HuH-7 (cell line): ENCODE data around the gene TNS2.
A peak's percentile ranks its signal among the peaks of the same experiment; 100 is the strongest.
"Not testable (repeated sequence)": the region's sequence is repeated elsewhere in the genome, so short reads cannot be mapped to it uniquely, and the experiment has no call there.

Source experiments
- DNase-seq: peaks from one replicate; pipeline ENCODE4 v3.0.0; 2011; ENCODE audit warnings: low spot score

TNS2 gene

GRCh38 chr12:53094796-53095595, 45.1 kb downstream of the TNS2 start:
- DNase-seq = not testable (repeated sequence)

DNA sequence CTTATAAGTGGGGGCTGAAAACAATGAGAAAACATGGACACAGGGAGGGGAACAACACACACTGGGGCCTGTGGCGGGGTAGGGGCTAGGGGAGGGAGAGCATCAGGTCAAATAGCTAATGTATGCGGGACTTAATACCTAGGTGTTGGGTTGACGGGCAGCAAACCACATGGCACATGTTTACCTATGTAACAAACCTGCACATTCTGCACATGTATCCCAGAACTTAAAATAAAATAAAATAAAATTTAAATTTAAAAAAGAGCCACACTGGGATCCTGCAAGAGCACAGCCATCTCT, 45.7 kb downstream of the TNS2 start:
- not testable (repeated sequence) for DNase-seq

GRCh38 chr12:53096089-53096741, 46.4 kb downstream of the TNS2 start:
- no peak for DNase-seq

- DNase-seq = no peak
Observed at GRCh38 chr12:53096759-53097158, 46.9 kb downstream of the TNS2 start.

DNA sequence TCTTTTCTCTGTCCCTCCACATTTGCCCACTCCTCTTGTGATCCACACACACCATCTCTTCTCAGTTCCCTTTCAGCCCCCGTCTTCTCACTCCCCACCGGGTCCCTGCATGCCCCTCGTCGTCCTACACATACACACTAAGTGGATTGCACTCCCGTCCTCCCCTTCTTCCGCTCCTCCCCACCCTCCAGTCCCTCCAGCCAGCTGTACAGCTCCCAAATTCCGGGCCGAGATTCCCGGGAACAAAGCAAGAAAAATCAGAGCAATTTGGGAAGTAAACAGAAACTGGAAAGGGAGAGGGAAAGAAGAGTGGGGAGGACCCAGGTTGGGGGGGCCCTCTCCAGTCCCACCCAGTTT, 47.3 kb downstream of the TNS2 start:
- DNase-seq = no peak

- peak; percentile 73 for DNase-seq
Observed at GRCh38 chr12:53097564-53098353, 47.9 kb downstream of the TNS2 start, which contains the start of gene IGFBP6. TSS of gene IGFBP6 (plus strand) at chr12:53097667. CDS start at chr12:53097718, 51 bp downstream.

DNA sequence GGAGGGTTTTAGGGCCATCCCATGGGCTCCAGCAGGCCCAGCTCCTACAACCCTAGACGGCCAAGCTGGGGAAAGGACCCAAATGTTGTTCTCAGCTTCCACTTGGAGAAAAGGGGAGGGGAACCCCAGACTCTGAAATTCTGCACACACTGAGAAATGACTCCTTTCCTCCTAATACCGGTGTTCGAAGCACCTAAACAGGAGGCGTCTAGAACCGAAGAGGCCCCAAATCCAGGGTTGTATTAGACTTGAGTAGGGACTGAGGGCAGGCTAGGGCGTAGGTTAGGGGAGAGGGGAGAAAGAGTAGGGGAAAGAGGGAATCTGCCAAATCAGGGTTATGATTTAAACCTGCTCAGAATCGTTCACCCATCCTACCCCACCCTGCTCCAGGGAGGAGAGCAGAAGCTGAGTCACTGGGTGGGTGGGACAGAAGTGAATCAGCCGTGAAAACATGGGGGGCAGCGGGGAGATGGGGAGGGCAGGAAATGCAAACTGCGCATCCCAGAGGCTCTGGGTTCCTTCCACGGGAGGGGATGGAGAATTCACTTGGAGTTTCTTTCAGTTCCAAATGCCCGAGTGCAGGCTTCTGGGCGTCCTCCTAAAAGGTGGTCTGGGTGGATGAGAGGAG, 48.6 kb downstream of the TNS2 start:
- no peak for DNase-seq

DNA sequence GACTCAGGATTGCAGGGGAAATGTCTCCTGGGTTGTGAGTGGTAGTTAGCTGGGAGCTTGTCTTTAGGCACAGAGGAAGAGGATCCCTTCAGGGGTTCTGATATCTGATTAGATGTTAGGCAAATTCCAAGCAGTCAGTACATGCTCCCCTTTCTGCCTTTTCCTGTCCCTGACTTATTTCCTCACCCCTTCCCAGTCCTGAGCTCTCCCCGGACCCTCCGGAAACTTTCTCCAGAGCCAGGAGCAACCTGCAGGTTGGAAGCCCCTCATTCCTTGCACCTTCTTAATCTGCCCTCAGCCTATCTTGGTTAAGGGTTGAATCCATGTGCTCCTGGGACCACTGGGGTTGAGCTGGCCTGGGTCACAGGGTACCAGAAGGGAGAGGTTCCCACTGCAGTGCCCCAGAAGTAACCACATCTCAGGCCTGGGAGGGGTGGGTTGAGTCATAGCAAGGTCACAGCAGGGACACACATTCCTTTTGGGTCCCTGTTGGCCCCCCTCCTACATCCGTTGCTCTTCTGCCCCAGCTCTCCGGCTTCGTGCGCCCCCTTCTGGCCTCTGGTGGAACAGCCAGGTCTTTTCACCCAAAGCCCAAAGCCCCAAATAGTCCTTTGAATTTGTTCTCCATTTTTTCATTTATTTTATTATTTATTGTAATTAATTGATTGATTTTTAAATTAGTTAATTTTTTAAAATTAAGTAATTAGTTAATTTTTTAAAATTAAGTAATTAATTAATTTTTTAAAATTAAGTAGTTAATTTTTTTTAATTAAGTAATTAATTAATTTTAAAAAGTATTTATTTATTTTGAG, 49.4 kb downstream of the TNS2 start:
- DNase-seq = peak; percentile 90

DNA sequence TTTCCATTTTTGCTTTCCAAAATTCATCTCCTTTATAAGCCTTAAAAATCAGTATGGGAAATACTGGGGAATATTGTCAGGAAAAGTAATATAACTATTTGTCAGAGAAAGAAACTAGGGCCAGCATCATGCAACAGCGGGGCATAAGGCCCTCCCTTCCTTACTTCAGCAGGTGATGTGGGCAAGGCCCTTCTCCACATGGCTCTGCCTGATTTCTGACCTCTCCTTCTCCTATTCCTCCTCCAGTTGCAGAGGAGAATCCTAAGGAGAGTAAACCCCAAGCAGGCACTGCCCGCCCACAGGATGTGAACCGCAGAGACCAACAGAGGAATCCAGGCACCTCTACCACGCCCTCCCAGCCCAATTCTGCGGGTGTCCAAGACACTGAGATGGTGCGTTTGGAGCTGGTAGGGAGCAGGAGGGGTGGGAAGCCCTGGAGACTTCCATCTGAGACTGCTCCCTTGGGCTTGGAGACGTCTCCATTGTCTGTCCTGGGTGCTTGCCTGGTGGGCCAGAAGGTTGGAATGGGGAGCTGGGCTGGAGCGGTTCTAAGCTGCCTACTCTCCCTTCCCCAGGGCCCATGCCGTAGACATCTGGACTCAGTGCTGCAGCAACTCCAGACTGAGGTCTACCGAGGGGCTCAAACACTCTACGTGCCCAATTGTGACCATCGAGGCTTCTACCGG, 50.7 kb downstream of the TNS2 start:
- no peak for DNase-seq

GRCh38 chr12:53101266-53101665, 51.4 kb downstream of the TNS2 start:
- no peak for DNase-seq

DNA sequence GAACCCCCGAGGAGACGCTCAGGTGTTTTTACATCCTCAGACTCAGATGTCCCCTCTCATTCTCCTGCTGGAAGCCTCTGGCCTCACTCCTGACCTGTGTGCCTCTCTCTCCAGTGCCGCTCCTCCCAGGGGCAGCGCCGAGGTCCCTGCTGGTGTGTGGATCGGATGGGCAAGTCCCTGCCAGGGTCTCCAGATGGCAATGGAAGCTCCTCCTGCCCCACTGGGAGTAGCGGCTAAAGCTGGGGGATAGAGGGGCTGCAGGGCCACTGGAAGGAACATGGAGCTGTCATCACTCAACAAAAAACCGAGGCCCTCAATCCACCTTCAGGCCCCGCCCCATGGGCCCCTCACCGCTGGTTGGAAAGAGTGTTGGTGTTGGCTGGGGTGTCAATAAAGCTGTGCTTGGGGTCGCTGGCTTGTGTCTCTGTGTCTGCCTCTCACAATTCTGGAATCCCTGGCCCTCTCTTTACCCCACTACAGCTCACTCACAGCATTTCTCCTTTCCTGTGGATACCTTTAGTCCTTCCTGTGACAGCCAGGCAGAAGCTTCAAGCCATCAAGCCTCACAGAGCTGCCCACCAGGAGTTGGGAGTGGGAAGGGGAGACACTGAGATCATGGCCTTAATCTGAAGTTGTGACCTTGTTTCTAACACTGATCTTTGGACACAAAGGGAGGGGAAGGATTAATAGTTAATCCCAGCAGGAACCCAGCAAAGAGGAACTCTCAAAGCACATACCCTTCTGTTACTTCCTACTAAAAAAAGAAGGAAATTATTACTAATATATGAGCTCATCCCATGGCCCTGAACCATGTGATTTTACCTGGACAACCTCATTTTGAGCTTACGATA, 52.3 kb downstream of the TNS2 start:
- no peak for DNase-seq

GRCh38 chr12:53102883-53103807, 53.3 kb downstream of the TNS2 start, which contains the start of gene SOAT2:
TSS of gene SOAT2 (plus strand) at chr12:53103486. CDS start at chr12:53103578, 92 bp downstream.
- DNase-seq = peak; percentile 75

DNA sequence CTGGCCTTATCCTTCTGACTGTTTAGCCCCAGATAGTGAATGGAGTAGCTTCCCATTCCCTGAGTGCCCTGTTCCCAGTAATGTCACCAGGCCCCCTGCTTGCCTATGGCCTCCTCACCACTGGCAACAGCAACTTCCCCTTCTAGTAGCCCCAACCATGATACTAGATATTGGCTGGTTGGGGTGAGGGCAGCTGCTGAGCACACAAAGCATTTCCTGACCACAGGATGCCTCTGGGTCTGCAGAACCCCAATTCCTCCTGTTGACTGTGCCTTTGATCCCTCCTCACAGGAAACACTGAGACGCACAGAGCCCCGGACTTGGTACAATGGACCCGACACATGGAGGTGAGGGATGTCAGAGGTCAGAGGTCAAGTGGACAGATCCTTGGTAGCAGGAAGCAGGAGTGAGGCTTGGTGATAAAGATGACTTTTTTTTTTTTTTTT, 54.0 kb downstream of the TNS2 start:
- DNase-seq = no peak

DNA sequence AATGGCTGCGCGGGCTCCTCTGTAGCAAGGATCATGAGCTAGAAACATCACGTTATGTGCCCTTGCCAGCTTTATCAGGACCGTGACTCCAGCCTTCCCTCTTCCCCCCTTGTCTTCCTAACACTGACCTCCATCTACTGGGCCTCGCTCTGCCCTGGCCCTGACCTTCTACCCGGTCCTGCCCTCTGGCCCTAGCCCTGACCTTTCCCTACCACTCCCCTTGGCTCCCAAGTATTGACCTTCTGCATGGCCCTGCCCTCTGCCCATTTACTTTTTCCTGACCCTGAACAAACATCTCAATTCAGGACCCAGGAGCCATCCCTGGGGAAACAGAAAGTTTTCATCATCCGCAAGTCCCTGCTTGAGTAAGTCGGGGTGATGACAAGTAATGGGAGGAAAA, 55.4 kb downstream of the TNS2 start:
- DNase-seq = no peak

DNA sequence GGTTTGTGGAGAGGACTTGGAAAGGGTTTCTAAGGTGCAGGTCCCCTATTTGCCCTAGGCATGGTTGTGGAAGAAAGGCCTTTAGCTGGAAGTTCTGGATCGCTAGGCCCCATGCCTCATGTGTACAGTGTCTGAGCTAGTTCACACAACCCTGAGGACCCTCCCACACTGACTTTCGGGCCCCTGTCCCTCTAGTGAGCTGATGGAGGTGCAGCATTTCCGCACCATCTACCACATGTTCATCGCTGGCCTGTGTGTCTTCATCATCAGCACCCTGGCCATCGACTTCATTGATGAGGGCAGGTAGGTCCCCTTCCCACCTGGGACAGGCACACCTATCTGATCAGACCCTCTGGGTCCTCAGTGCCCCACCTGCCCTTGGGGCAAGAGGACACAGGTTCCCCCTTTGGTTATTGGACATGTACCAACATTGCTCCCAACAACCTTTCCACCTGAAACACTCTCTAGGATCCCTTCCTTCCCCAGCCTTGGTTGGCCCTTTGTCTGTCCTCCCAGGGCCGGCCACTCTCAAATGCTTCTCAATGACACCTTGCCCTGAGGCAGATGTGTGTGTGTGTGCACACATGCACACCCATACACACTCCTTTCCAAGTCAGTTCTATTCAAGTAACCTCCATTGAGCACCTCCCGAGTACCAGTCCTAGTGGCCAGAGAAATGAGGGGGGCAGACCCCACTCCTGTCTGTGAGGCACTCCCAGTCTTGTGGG, 56.0 kb downstream of the TNS2 start:
- no peak for DNase-seq

GRCh38 chr12:53107122-53107521, 57.3 kb downstream of the TNS2 start:
- DNase-seq = no peak

DNA sequence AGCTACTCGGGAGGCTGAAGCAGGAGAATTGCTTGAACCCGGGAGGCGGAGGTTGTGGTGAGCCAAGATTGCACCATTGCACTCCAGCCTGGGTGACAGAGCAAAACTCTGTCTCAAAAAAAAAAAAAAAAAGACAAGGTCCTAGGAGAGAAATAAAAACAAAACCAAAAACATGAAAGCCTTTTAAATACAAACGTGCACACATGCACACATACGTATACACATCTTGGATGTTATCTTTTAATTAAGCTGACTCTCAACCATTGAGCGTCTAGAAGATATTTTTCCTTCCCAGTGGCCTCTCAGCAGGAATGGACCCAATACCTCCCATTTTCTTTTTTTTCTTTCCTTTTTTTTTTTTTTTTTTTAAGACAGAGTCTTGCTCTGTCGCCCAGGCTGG, 62.6 kb downstream of the TNS2 start:
- DNase-seq = not testable (repeated sequence)

GRCh38 chr12:53113136-53113705, 63.4 kb downstream of the TNS2 start:
- no peak for DNase-seq
